ENCODE data around the gene ASCC3.
"Not testable (repeated sequence)": the region's sequence is repeated elsewhere in the genome, so short reads cannot be mapped to it uniquely, and the experiment has no call there.

ASCC3 gene

GRCh38 chr6:100641147-100641546 lies 240.0 kb downstream of the ASCC3 start:
- H3K27me3 ChIP-seq (ENCODE audit: insufficient read depth, low read length); H3K4me3 ChIP-seq (ENCODE audit: low read length); H2AFZ ChIP-seq (ENCODE audit: low read depth, low read length); H3K4me1 ChIP-seq (ENCODE audit: insufficient read depth, low read length); H3K9me3 ChIP-seq (ENCODE audit: low read length): not testable (repeated sequence)
- H3K36me3 ChIP-seq (ENCODE audit: insufficient read depth, low read length), result peaks cover 33% of the 10 kb centered on the region

DNA sequence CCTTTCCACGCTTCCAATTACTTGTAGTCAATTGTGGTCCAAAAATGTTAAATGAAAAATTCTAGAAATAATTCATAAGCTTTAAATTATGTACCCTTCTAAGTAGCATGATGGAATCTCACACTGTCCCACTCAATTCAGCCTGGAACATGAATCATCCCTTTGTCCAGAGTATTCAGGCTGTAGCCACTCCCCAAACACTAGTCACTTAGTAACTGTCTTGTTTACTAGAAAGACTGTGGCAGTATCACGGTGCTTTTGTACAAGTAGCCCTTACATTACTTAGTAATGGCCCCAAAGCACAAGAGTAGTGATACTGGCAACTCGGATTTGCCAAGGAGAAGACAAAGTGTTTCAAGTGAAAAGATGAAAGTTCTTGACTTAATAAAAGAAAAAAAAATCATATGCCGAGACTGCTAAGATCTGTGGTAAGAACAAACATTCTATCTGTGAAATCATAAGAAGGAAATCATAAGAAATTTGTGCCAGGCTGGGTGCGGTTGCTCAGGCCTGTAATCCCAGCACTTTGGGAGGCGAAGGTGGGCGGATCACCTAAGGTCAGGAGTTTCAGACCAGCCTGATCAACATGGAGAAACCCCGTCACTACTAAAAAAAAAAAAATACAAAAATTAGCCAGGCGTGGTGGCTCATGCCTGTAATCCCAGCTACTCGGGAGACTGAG lies 247.9 kb downstream of the ASCC3 start:
- H3K4me1 ChIP-seq (ENCODE audit: insufficient read depth, low read length), result peaks cover 3% of the 10 kb centered on the region
- H3K36me3 ChIP-seq (ENCODE audit: insufficient read depth, low read length), result peaks cover 21% of the 10 kb centered on the region
- no peaks in the 10 kb centered on the region for H3K27me3 ChIP-seq (ENCODE audit: insufficient read depth, low read length)
- H3K9me3 ChIP-seq (ENCODE audit: low read length), result peaks cover 6% of the 10 kb centered on the region
- H3K4me3 ChIP-seq (ENCODE audit: low read length), result no peak overlapping the region
- H2AFZ ChIP-seq (ENCODE audit: low read depth, low read length), result no peak overlapping the region

GRCh38 chr6:100630536-100630935 lies 250.6 kb downstream of the ASCC3 start:
- Histone ChIP-seq H3K27me3 (ENCODE audit: insufficient read depth, low read length) (no peaks in the 10 kb centered on the region), H3K9me3 (ENCODE audit: low read length) (no peaks in the 10 kb centered on the region), H3K4me3 (ENCODE audit: low read length) (no peak overlapping the region), H2AFZ (ENCODE audit: low read depth, low read length) (no peak overlapping the region), H3K36me3 (ENCODE audit: insufficient read depth, low read length) (peaks cover 19% of the 10 kb centered on the region), H3K4me1 (ENCODE audit: insufficient read depth, low read length) (peaks cover 3% of the 10 kb centered on the region)

DNA sequence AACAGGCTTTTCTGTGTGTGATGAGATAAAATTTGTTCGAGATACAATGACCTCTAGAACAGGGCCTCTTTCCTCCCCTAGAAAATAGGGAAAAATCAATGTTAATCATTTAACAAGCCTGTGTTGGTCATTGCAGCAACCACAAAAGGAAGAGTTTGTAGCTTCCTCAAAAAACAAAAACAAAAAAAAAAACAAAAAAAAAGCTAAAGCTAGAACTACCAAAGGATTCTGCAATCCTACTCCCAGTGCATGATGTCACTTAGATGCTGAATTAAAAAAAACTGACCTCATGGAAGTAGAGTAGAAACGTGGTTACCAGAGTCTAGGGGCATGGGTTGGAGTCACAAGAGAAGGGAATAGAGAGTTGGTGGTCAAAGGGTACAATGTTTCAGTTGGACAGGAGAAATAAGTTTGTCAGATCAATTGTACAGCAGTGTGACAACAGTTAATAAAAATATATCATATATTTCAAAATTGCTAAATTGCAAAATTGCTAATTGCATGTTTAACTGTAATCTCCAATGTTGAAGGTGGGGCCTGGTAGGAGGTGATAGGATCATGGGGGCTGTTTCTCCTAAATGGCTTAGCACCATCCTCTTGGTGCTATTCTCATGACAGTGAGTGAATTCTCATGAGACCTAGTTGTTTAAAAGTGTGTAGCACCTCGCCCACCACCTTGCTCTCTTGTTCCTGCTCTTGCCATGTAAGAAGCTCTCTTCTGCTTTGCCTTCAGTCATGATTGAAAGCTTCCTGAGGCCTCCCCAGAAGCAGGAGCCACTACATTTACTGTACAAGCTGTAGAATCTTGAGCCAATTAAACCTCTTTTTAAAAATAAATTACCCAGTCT lies 253.0 kb downstream of the ASCC3 start:
- no peak overlapping the region for H2AFZ ChIP-seq (ENCODE audit: low read depth, low read length)
- peaks cover 25% of the 10 kb centered on the region for H3K36me3 ChIP-seq (ENCODE audit: insufficient read depth, low read length)
- peaks cover under 1% of the 10 kb centered on the region for H3K4me1 ChIP-seq (ENCODE audit: insufficient read depth, low read length)
- no peaks in the 10 kb centered on the region for H3K27me3 ChIP-seq (ENCODE audit: insufficient read depth, low read length)
- no peaks in the 10 kb centered on the region for H3K9me3 ChIP-seq (ENCODE audit: low read length)
- H3K4me3 ChIP-seq (ENCODE audit: low read length), result no peak overlapping the region

DNA sequence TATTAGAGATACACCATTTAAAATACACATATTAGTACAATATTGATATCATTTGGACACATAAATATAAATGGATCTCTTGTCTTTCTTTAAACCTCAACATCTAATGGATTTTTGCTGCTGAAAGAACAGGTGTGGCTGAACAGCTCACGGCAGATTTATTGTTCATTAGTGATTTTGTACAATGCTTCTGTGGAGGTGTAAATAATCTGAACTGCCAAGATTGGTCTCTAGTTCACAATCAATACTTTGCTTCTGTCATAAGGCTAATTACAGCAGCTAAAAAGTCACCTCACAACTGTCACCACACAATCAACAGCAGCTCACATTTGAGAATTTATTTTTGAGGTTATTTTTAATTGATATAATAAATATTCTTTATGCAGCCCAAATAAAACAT lies 254.4 kb downstream of the ASCC3 start:
- Histone ChIP-seq H3K4me1 (ENCODE audit: insufficient read depth, low read length) (no peaks in the 10 kb centered on the region), H2AFZ (ENCODE audit: low read depth, low read length) (no peak overlapping the region), H3K27me3 (ENCODE audit: insufficient read depth, low read length) (no peaks in the 10 kb centered on the region), H3K9me3 (ENCODE audit: low read length) (no peaks in the 10 kb centered on the region), H3K36me3 (ENCODE audit: insufficient read depth, low read length) (peaks cover 25% of the 10 kb centered on the region), H3K4me3 (ENCODE audit: low read length) (no peak overlapping the region)

DNA sequence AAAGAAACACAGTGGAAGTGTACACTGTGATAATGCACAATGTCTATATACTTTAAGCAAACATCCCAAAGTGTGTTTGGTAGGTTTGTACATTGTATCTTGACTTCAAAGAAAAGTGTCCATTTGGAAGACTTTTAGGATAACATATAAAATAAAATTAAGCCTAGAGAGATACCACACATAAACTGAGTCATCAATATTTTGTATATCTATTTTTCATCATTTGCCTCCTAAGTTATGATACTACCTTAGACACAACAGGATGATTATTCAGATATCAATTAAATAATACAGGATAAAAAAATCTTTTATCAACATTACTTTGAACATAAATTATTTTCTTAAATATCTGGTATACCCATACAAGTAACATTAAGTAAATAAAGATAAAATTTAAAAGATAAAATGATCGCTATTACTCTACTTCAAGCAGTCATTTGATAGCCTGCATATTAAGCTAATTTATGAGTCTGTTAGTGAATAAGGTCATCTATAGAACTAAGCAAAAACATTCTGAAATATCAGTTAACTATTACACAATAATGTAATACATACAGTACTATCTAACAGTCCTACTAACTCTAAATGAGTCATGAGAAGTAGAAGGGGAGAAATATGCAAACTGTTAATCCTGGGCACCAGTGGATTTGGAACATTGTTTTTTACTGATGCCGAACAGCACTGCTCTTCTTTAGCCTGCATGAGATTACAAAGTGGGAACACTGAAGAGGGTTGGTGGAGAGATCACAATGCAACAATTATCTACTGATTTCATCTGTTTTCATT lies 258.0 kb downstream of the ASCC3 start:
- Histone ChIP-seq H3K36me3 (ENCODE audit: insufficient read depth, low read length) (peaks cover 25% of the 10 kb centered on the region), H3K9me3 (ENCODE audit: low read length) (no peaks in the 10 kb centered on the region), H3K4me3 (ENCODE audit: low read length) (no peak overlapping the region), H2AFZ (ENCODE audit: low read depth, low read length) (no peak overlapping the region), H3K4me1 (ENCODE audit: insufficient read depth, low read length) (no peaks in the 10 kb centered on the region), H3K27me3 (ENCODE audit: insufficient read depth, low read length) (no peaks in the 10 kb centered on the region)

- Histone ChIP-seq H3K4me3 (ENCODE audit: low read length) (no peak overlapping the region), H3K36me3 (ENCODE audit: insufficient read depth, low read length) (peaks cover 7% of the 10 kb centered on the region), H3K4me1 (ENCODE audit: insufficient read depth, low read length) (no peaks in the 10 kb centered on the region), H2AFZ (ENCODE audit: low read depth, low read length) (no peak overlapping the region), H3K27me3 (ENCODE audit: insufficient read depth, low read length) (no peaks in the 10 kb centered on the region), H3K9me3 (ENCODE audit: low read length) (no peaks in the 10 kb centered on the region)
Observed at GRCh38 chr6:100620085-100620840, 260.9 kb downstream of the ASCC3 start.

- H3K4me3 ChIP-seq (ENCODE audit: low read length), result no peak overlapping the region
- H3K27me3 ChIP-seq (ENCODE audit: insufficient read depth, low read length), result no peaks in the 10 kb centered on the region
- H3K36me3 ChIP-seq (ENCODE audit: insufficient read depth, low read length), result peaks cover 4% of the 10 kb centered on the region
- H2AFZ ChIP-seq (ENCODE audit: low read depth, low read length), result no peak overlapping the region
- no peaks in the 10 kb centered on the region for H3K9me3 ChIP-seq (ENCODE audit: low read length)
- H3K4me1 ChIP-seq (ENCODE audit: insufficient read depth, low read length), result no peaks in the 10 kb centered on the region
Observed at GRCh38 chr6:100618351-100618671, 262.8 kb downstream of the ASCC3 start.

DNA sequence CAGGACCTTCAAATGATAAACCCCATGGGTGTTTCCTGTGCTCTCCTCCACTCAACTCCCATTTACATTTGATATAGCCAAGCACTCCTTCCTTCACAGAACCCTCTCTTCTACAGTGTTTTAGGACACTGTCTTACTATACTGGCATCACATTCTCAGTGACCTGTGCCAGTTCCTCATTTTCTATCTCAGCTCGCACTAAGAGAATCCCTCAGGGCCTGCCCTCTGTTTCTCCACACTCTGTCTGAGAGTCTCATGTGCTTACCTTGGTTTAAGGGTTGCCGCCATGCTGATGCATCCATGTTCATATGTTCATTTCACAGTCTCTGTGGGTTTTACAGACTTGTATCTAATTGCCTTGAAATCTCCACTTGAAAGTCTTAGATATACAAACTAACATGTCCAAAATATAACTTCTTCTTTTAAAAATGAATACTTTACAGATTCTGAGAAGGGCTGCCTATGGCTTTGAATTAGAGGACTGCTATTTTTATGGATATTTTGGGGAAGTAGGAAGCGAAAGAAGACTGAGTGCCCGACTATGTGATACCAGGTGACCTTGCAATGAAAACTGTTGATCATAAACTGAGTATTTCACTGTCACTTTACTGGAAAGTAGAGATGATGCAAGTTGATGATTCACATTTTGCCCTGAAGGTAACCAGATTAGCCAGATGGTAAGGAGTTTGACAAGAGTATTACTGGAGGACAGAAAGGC lies 263.3 kb downstream of the ASCC3 start:
- H3K36me3 ChIP-seq (ENCODE audit: insufficient read depth, low read length), result peaks cover 4% of the 10 kb centered on the region
- H3K27me3 ChIP-seq (ENCODE audit: insufficient read depth, low read length), result no peaks in the 10 kb centered on the region
- H2AFZ ChIP-seq (ENCODE audit: low read depth, low read length), result no peak overlapping the region
- no peak overlapping the region for H3K4me3 ChIP-seq (ENCODE audit: low read length)
- H3K4me1 ChIP-seq (ENCODE audit: insufficient read depth, low read length), result no peaks in the 10 kb centered on the region
- no peaks in the 10 kb centered on the region for H3K9me3 ChIP-seq (ENCODE audit: low read length)

DNA sequence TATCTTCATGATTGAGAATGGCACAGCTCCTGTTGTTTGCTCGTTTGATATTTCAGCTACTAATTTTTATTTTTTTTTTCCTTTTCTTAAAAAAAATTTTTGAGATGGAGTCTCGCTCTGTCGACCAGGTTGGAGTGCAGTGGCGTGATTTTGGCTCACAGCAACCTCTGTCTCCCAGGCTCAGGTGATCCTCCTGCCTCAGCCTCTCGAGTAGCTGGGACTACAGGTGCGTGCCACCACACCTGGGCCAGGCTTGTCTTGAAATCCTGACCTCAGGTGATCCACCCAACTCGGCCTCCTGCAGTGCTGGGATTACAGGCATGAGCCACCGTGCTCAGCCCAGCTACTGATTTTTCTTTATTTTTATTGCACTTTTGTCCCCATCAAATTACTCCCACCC lies 266.2 kb downstream of the ASCC3 start:
- H3K36me3 ChIP-seq (ENCODE audit: insufficient read depth, low read length), result no peaks in the 10 kb centered on the region
- H3K9me3 ChIP-seq (ENCODE audit: low read length), result no peaks in the 10 kb centered on the region
- no peak overlapping the region for H2AFZ ChIP-seq (ENCODE audit: low read depth, low read length)
- H3K4me3 ChIP-seq (ENCODE audit: low read length), result no peak overlapping the region
- H3K27me3 ChIP-seq (ENCODE audit: insufficient read depth, low read length), result no peaks in the 10 kb centered on the region
- H3K4me1 ChIP-seq (ENCODE audit: insufficient read depth, low read length), result no peaks in the 10 kb centered on the region

GRCh38 chr6:100614386-100614785 lies 266.7 kb downstream of the ASCC3 start:
- Histone ChIP-seq H3K9me3 (ENCODE audit: low read length) (no peaks in the 10 kb centered on the region), H3K4me3 (ENCODE audit: low read length) (no peak overlapping the region), H3K4me1 (ENCODE audit: insufficient read depth, low read length) (no peaks in the 10 kb centered on the region), H3K27me3 (ENCODE audit: insufficient read depth, low read length) (no peaks in the 10 kb centered on the region), H3K36me3 (ENCODE audit: insufficient read depth, low read length) (no peaks in the 10 kb centered on the region), H2AFZ (ENCODE audit: low read depth, low read length) (no peak overlapping the region)

DNA sequence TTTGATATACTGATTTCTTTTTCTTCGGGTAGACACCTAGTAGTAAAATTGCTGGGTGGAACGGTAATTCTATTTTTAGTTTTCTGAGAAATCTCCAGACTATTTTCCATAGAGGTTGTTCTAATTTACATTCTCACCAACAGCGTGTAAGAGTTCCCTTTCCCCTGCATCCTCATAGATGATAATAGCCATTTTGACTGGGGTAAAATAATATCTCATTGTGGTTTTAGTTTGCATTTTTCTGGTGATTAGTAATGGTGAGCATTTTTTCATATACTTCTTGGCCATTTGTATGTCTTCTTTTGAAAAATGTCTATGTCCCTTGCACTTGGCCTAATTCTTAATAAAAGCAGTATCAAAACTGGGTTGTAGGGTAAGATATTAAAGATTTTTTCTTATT lies 267.5 kb downstream of the ASCC3 start:
- no peaks in the 10 kb centered on the region for H3K9me3 ChIP-seq (ENCODE audit: low read length)
- H3K36me3 ChIP-seq (ENCODE audit: insufficient read depth, low read length), result no peaks in the 10 kb centered on the region
- H3K4me3 ChIP-seq (ENCODE audit: low read length), result no peak overlapping the region
- H3K27me3 ChIP-seq (ENCODE audit: insufficient read depth, low read length), result no peaks in the 10 kb centered on the region
- no peaks in the 10 kb centered on the region for H3K4me1 ChIP-seq (ENCODE audit: insufficient read depth, low read length)
- no peak overlapping the region for H2AFZ ChIP-seq (ENCODE audit: low read depth, low read length)
